Suprapubic skin (tissue), 4 donors: Measurements from ENCODE around the gene MARCHF6. TPM values are rescaled to one million over a fixed set of nuclear protein-coding genes. Genes with fewer than 3 reads are reported as not detected.

Source experiments
- DNase-seq, 2 donors: peaks; one replicate each; pipeline ENCODE4 v3.0.0-alpha.2; 2019; ENCODE audit warnings: low spot score in 2 of 2
- H3K27ac ChIP-seq: fragments of 200-600 bp; sonication (generic); one replicate; pipeline ENCODE4 v1.5.1; 2019
- H3K27me3 ChIP-seq: fragments of 200-600 bp; sonication (generic); one replicate; pipeline ENCODE4 v1.5.1; 2019
- H3K36me3 ChIP-seq: fragments of 200-600 bp; sonication (generic); one replicate; pipeline ENCODE4 v1.5.1; 2019
- H3K4me1 ChIP-seq: fragments of 200-600 bp; sonication (generic); one replicate; pipeline ENCODE4 v1.5.1; 2019
- H3K4me3 ChIP-seq: fragments of 200-600 bp; sonication (generic); one replicate; pipeline ENCODE4 v1.5.1; 2019; ENCODE audit warnings: mild to moderate bottlenecking
- H3K9me3 ChIP-seq: fragments of 200-600 bp; sonication (generic); one replicate; pipeline ENCODE4 v1.5.1; 2019
- EP300 ChIP-seq: sonication (generic); formaldehyde crosslinking; IDR thresholded peaks from one replicate; pipeline ENCODE4 v1.6.1; 2017; ENCODE audit warnings: antibody characterized with exemption
- POLR2A ChIP-seq, 2 donors: fragments of 450-650 bp; IDR thresholded peaks; one replicate each; pipeline ENCODE4 v1.6.1; 2017; ENCODE audit warnings: antibody characterized with exemption in 2 of 2, mild to moderate bottlenecking in 2 of 2, moderate library complexity in 2 of 2
- POLR2AphosphoS5 ChIP-seq, 3 donors: sonication (generic); formaldehyde crosslinking; IDR thresholded peaks; one replicate each; pipeline ENCODE4 v1.6.1; 2017; ENCODE audit warnings: antibody characterized with exemption in 3 of 3
- WGBS: methylation state at CpG from one replicate; pipeline ENCODE4 v1.1.5; 2018; 5-methylcytosine and 5-hydroxymethylcytosine counted together
- total RNA-seq, 4 donors: library from RNA; depleted of rRNA; stranded (reverse); fragments of >200 nt; gene quantifications; one replicate each; pipeline ENCODE4 v1.1.0, GENCODE V29; 2016
- TF ChIP-seq, protein P1 (sequence below), 2 donors: fragments of 200-600 bp in 1 of 2; fragments of 450-650 bp in 1 of 2; sonication (generic) in 1 of 2; IDR thresholded peaks; one replicate each; pipeline ENCODE4 v1.5.1; 2016 to 2019; ENCODE audit warnings: antibody characterized with exemption in 2 of 2, mild to moderate bottlenecking in 1 of 2, moderate library complexity in 1 of 2

Gene MARCHF6
- total RNA-seq, 4 donors from 2014 or later, result 89.7 to 273 (median 143) TPM

- Histone ChIP-seq H3K4me3 (no peak overlapping the region), H3K9me3 (no peaks in the 10 kb centered on the region), H3K27me3 (peaks cover 3% of the 10 kb centered on the region), H3K4me1 (peaks cover 40% of the 10 kb centered on the region), H3K36me3 (no peaks in the 10 kb centered on the region), H3K27ac (no peak overlapping the region)
- TF ChIP-seq POLR2A (IDR thresholded peaks at IDR 0.05), result no peak
- TF ChIP-seq EP300, result no peak
- no peak for TF ChIP-seq POLR2AphosphoS5 (IDR thresholded peaks at IDR 0.05)
- TF ChIP-seq, protein P1, sequence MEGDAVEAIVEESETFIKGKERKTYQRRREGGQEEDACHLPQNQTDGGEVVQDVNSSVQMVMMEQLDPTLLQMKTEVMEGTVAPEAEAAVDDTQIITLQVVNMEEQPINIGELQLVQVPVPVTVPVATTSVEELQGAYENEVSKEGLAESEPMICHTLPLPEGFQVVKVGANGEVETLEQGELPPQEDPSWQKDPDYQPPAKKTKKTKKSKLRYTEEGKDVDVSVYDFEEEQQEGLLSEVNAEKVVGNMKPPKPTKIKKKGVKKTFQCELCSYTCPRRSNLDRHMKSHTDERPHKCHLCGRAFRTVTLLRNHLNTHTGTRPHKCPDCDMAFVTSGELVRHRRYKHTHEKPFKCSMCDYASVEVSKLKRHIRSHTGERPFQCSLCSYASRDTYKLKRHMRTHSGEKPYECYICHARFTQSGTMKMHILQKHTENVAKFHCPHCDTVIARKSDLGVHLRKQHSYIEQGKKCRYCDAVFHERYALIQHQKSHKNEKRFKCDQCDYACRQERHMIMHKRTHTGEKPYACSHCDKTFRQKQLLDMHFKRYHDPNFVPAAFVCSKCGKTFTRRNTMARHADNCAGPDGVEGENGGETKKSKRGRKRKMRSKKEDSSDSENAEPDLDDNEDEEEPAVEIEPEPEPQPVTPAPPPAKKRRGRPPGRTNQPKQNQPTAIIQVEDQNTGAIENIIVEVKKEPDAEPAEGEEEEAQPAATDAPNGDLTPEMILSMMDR (IDR thresholded peaks at IDR 0.05), result no peak
- no peak for DNase-seq
- 41% methylated on average over 7 of the region's 7 CpGs for WGBS
Observed at GRCh38 chr5:10331341-10331796, 22.1 kb upstream of the MARCHF6 start.

DNA sequence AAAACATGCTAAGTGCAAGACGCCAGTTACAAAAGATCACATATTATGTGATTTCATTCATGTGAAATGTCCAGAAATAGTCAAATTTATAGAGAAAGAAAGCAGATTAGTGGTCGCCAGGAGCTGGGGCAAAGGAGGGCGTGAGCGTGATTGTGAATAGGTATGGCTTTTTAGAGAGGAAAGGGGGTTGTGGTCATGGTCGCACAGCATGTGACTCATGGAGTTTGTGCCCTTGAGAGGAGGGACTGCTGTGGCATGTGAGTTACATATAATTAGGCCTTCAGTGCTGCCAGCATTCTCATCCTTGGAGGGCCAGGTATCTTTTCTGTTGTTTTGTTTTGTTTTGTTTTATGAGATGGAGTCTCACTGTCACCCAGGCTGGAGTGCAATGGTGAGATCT is 21.2 kb upstream of the MARCHF6 start:
- no peaks in the 10 kb centered on the region for H3K9me3 ChIP-seq
- H3K4me1 ChIP-seq, result peaks cover 40% of the 10 kb centered on the region
- peaks cover 3% of the 10 kb centered on the region for H3K27me3 ChIP-seq
- WGBS, result 91% methylated on average over 5 of the region's 5 CpGs
- no peak overlapping the region for H3K27ac ChIP-seq
- no peaks in the 10 kb centered on the region for H3K36me3 ChIP-seq
- TF ChIP-seq POLR2AphosphoS5 (IDR thresholded peaks at IDR 0.05), result no peak
- no peak for TF ChIP-seq POLR2A (IDR thresholded peaks at IDR 0.05)
- TF ChIP-seq, protein P1 (IDR thresholded peaks at IDR 0.05), result no peak
- no peak for TF ChIP-seq EP300
- DNase-seq, result no peak
- H3K4me3 ChIP-seq, result no peak overlapping the region

DNA sequence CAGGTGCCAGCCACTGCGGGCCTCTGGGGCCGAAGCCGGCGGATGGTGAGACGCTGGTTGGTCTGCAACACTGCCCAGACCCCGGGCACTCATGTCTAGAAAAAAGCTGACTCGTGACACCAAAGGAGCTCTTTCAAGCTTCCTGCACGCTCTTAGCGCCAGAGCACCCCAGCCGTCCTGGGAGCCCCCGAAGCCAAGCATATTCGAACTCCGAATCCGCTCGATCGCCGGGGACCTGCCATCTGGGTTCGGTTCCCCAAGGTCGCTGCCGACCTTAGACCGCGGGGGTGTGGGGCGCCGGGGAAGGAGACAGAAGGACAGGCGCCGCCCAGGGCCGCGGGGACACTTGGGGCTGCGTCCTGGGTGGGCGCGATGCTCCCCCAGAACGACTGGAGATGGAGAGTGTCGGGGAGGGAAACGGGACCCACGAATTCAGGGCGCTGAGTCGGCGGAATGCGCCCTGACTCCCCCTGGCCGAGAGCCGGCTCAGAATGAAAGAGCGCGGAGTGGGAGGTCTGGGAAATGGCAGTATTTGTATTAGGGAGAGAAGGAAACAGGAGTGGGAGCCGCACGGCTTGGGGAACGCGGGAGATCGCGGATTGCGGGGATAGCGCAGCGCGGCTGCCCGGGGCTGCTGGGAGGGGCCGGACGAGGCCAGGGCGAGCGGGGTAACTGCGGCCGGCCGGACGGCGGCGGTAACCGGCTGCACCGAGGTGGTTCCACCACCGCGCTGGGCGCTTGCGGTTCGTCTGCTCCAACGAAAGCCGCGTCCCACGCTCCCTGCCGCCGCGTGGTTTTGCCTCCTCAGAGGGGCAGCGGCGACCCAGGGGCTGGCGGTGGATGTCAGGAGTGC is 20.1 kb upstream of the MARCHF6 start:
- Histone ChIP-seq H3K27me3 (peaks cover 3% of the 10 kb centered on the region), H3K36me3 (no peaks in the 10 kb centered on the region), H3K4me1 (peaks cover 40% of the 10 kb centered on the region), H3K27ac (peak overlapping the region; percentile 8), H3K9me3 (no peaks in the 10 kb centered on the region), H3K4me3 (peak overlapping the region; percentile 57)
- no peak for DNase-seq
- 4% methylated on average over 74 of the region's 81 CpGs for WGBS
- no peak for TF ChIP-seq EP300
- no peak for TF ChIP-seq POLR2AphosphoS5 (IDR thresholded peaks at IDR 0.05)
- TF ChIP-seq POLR2A (IDR thresholded peaks at IDR 0.05), result no peak
- TF ChIP-seq, protein P1 (IDR thresholded peaks at IDR 0.05), result no peak

- TF ChIP-seq EP300 (no peak), POLR2A (IDR thresholded peaks at IDR 0.05) (no peak), POLR2AphosphoS5 (IDR thresholded peaks at IDR 0.05) (no peak)
- TF ChIP-seq, protein P1 (IDR thresholded peaks at IDR 0.05), result no peak
- no peak overlapping the region for H3K4me3 ChIP-seq
- DNase-seq, result no peak
- H3K9me3 ChIP-seq, result no peaks in the 10 kb centered on the region
- no peak overlapping the region for H3K27ac ChIP-seq
- H3K36me3 ChIP-seq, result no peaks in the 10 kb centered on the region
- H3K27me3 ChIP-seq, result peaks cover 3% of the 10 kb centered on the region
- 91% methylated on average over 5 of the region's 5 CpGs for WGBS
- H3K4me1 ChIP-seq, result peaks cover 36% of the 10 kb centered on the region
Observed at GRCh38 chr5:10334831-10335230, 18.7 kb upstream of the MARCHF6 start.

GRCh38 chr5:10335711-10336470 is 17.6 kb upstream of the MARCHF6 start:
- peaks cover 26% of the 10 kb centered on the region for H3K4me1 ChIP-seq
- no peak overlapping the region for H3K27ac ChIP-seq
- TF ChIP-seq POLR2AphosphoS5 (IDR thresholded peaks at IDR 0.05), result no peak
- TF ChIP-seq POLR2A (IDR thresholded peaks at IDR 0.05), result no peak
- TF ChIP-seq, protein P1 (IDR thresholded peaks at IDR 0.05), result no peak
- TF ChIP-seq EP300, result no peak
- 92% methylated on average over 14 of the region's 14 CpGs for WGBS
- no peak overlapping the region for H3K4me3 ChIP-seq
- no peaks in the 10 kb centered on the region for H3K36me3 ChIP-seq
- no peaks in the 10 kb centered on the region for H3K9me3 ChIP-seq
- no peak for DNase-seq
- peaks cover 3% of the 10 kb centered on the region for H3K27me3 ChIP-seq
